Measurements from ENCODE around the gene TMEM258. TPM values are rescaled to one million over a fixed set of nuclear protein-coding genes. Genes with fewer than 3 reads are reported as not detected.

TMEM258 gene
- polyA plus RNA-seq, 12 donors = 71.8 to 175 (median 136) TPM; not detected in 1

- DNase-seq = peak; percentile 98
Measured at GRCh38 chr11:61827571-61828378, 35.4 kb upstream of the TMEM258 start, which contains the start of gene FADS2. TSS of gene FADS2 (plus strand) at chr11:61828300. CDS start at chr11:61828391, 91 bp downstream.

DNA sequence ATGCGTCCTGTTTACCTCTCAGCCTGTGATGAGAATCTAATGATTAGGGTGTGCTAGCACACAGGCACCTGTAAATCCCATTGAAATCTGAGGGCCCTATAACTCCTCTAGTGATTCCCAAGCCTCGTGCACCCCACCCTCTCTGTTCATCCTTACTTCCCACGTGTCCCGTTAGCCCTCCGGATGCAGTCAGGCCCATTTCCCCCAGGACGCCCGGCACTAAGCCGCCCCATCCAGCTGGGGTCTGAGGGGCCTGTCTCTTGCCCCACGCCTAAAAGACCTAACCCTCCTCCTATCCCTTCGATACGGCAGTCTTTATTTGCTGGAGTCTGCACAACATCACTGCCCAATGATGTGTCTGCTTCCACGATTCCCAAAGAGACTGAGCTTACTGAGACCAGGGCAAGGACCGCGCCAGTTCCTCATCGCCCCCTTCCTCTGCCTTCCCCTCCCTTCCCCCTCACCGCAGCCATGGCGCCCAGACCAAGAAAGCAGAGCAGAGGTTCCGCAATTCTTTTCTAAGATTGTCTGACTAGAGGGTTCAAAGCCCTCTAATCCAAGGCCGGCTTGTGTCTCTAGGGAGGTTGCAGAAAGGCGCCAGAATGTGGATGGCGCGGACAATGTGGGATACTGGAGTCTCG lies 34.7 kb upstream of the TMEM258 start:
- peak; percentile 66 for DNase-seq

DNA sequence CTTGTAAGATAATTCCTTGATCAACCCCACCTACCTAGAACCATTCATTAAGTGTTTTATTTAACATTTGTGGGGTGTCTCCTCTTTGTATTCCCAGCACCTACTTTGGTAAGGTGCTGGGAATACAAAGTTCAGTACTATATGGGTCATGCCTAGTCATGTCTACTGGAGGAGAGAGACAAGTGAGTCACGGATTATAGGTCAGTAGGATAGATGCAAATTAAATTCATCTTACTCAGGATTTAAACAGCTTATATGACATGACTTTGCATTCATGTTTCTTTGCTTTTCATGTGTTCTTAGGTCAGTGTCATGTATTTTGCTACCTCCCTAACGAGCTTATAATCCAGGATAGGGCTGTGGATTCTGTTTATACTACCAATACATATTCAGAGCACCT lies 27.8 kb upstream of the TMEM258 start:
- DNase-seq = no peak

DNA sequence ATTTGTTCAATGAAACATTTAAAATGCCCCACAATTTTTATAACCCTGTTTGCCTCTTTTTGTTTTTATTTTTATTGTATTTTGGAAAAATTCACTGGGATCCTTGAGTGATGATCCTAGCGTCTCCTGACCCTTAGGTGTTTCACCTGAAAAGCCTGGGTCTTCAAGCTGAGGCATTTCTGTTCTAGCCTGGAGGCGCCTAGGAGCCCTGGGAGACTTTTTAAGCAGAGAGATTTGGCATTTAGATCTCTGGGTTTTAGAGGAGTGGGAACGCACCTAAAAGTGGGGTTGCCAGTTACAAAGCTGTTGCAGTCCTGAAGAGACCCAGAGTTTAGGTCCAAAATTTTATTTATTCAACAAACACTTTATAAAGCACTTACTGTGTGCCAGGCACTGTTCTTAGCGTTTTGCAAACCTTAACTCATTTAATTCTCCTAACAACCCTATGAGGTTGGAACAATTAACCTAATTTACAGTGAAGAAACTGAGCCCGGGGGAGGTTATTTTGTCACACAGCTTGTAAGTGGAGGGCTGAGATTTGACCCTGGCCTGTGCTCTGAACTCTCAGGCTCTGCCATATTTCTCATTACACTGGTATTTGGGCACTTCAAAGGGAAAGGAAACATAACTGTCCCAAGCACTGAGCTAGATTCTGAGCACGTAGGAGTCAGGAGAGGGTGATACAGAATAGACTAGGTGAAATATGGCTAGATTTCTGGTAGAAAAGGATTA lies 25.2 kb upstream of the TMEM258 start:
- DNase-seq = no peak

DNA sequence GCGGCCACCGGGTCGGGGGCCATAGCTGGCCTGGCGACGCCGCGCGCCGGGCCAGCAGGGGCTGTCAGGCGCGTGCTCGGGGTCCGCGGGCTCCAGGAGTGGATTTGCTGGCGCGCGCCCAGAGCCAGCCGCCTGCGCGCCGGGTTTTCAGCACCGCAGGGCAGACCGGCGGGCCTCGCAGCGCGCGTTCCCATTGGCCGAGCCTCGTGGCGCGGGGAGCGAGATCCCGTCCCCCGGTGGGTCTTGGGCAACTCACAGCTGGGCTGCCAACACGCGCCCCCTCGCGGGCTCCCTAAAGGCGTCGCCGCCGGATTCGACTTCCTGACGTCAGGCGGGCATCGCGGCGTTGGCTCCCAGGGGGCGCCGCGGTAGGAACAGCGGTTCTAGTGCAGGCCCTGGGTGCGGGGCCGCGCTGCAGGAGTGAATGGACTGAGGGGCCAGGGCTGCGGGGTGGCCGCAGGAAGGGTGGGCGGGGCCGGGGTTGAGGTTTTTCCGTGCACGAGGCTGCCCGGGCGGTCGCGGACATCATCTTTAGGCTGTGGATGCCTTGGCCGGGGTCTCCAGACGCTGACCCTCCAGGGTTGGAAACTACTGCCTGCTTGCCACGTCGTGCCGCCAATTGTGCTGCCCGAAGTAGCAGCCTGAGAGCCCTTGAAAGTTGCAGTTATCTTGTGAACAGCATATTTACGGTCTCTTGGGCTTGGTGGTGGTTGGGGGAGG lies 24.5 kb upstream of the TMEM258 start, which contains the start of gene FADS1:
Gene FADS1 (minus strand): TSS at position 268 of the 720 bp plus-strand sequence. CDS start 74 bp downstream, at position 194.
- peak; percentile 77 for DNase-seq

GRCh38 chr11:61815790-61816735 lies 23.7 kb upstream of the TMEM258 start:
- peak; percentile 54 for DNase-seq

DNA sequence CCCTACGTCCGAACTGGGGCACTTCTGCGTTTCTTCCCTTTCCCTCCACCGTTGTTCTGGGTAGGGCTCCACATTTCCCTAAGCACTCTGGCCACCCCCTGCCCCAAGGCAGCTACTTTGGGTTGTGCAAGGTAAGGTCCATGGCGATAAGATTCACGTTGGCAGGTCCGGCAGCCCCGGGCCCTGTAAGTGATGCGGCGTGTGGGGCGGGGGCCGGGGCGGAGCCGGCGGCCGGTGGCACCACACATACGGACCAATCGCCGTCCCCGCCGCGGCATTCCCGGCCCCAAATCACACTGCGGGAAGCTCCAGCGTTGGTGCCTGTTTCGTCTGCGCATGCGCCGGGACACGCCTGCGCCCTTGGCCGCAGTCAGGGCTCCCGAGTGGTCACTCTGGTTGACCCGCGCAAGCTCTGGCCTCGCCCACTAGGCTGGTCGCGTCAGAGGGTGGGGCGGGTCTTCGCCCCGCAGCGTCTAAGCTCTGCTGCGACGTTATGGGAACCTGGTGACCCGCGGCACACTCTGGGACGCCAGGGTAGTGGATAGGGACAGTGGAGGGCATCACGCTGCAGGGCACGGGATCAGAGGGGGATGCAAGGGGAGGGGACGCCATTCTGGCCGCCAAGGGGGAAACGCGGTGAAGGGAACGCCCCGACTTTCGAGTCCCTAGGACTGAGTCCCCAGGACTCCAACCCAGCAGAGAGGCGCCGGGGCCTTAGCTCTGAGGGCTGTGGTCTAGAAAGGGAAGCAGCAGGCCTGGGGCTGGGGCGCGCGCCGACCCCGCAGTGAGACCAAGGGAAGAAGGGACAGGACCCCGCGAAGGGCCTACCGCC lies 22.8 kb upstream of the TMEM258 start:
- DNase-seq = peak; percentile 95

- no peak for DNase-seq
Measured at GRCh38 chr11:61814247-61814957, 22.0 kb upstream of the TMEM258 start.

- DNase-seq = no peak
Measured at GRCh38 chr11:61812736-61813411, 20.5 kb upstream of the TMEM258 start.

DNA sequence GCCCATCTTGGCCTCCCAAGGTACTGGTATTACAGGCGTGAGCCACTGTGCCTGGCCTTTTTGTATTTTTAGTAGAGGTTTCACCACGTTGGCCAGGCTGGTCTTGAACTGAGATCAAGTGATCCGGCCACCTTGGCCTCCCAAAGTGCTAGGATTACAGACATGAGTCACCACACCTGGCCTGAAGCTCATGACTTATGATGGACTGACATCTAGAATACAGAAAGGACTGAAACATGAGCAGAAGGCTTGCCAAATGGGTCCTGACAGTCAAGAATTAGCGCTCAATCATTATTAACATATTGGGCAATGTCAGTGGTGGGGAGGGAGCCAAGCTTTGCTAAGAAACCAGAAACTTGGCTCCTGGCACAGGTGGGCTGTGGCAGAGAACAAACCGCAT lies 19.4 kb upstream of the TMEM258 start:
- no peak for DNase-seq

DNA sequence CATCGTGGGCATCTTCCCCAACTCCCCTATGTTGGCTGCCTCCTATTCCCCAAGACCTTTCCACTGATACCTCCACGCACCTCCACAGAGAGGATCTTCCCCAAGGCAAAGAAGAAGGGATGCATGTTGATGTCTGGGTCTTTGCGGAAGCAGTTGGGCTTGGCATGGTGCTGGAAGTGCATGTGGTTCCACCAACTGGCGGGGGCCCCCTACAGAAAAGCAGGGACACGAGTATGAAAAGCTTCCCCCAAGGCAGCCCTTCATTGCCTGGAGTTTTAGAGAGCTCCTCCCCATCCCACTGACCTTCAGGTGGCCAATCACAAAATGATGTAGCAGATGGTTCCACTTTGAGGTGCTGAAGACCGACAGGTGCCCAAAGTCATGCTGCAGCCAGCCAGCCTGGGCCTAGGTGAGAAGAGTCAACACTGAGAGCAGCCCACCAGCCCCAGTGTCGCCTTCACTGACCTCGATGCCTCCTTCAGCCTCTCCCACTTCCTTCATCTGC lies 18.3 kb upstream of the TMEM258 start:
- DNase-seq = no peak

- no peak for DNase-seq
Measured at GRCh38 chr11:61806785-61807184, 14.4 kb upstream of the TMEM258 start.

- no peak for DNase-seq
Measured at GRCh38 chr11:61805146-61805545, 12.7 kb upstream of the TMEM258 start.

GRCh38 chr11:61803889-61804647 lies 11.7 kb upstream of the TMEM258 start:
- DNase-seq = no peak

GRCh38 chr11:61802605-61803004 lies 10.2 kb upstream of the TMEM258 start:
- no peak for DNase-seq

- no peak for DNase-seq
Measured at GRCh38 chr11:61800331-61801281, 8.2 kb upstream of the TMEM258 start.
